ENCODE measurements around the gene POLR1E.

DNA sequence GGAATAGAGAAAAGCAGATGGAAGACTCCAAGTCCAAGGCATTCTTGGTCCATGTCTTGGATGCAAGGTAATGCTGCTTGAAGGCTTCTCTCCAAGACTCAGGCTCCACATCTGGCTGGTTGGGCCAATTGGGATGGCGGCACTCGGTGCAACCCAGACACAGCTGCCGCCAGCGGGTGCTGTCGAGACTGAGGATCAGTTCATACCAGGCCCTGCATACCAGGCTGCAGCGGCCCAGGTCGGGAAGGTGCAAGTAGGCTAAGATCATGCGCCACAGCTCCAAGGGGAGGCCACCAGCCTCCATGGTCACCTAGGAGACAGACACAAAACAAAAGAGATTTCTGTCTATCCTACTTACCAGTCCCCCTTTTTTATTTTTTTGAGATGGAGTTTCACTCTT, 55.7 kb downstream of the POLR1E start:
- TF ChIP-seq, protein P1, sequence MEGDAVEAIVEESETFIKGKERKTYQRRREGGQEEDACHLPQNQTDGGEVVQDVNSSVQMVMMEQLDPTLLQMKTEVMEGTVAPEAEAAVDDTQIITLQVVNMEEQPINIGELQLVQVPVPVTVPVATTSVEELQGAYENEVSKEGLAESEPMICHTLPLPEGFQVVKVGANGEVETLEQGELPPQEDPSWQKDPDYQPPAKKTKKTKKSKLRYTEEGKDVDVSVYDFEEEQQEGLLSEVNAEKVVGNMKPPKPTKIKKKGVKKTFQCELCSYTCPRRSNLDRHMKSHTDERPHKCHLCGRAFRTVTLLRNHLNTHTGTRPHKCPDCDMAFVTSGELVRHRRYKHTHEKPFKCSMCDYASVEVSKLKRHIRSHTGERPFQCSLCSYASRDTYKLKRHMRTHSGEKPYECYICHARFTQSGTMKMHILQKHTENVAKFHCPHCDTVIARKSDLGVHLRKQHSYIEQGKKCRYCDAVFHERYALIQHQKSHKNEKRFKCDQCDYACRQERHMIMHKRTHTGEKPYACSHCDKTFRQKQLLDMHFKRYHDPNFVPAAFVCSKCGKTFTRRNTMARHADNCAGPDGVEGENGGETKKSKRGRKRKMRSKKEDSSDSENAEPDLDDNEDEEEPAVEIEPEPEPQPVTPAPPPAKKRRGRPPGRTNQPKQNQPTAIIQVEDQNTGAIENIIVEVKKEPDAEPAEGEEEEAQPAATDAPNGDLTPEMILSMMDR (IDR thresholded peaks at IDR 0.05; ENCODE audit: borderline replicate concordance, extremely low read depth, low read length, poor library complexity, severe bottlenecking), result no peak
- no peak for TF ChIP-seq EZH2 (IDR thresholded peaks at IDR 0.05; ENCODE audit: borderline replicate concordance, low read depth, low read length, severe bottlenecking)

All from DND-41 (cell line).